Measurements from ENCODE around the gene CPHXL. TPM values are rescaled to one million over a fixed set of nuclear protein-coding genes. Genes with fewer than 3 reads are reported as not detected.

CPHXL gene
- total RNA-seq, 3 donors from 2014 or later = not detected

DNA sequence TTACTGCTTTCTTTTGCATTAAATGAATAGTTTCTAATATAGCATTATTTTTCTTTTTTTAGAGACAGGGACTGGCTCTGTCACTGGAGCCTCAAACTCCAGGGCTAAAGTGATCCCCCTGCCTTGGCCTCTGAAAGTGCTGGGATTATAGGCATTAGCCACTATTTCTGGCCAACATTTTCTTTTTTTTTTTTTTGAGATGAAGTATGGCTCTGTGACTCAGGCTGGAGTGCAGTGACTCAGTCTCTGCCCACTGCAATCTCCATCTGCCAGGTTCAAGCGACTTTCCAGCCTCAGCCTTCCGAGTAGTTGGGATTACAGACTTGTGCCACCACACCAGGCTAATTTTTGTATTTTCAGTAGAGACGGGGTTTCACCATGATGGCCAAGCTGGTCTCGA, 23.0 kb downstream of the CPHXL start:
- Histone ChIP-seq H3K27ac (no peak overlapping the region), H3K36me3 (no peaks in the 10 kb centered on the region), H3K27me3 (no peaks in the 10 kb centered on the region), H3K4me3 (no peak overlapping the region), H3K4me1 (no peaks in the 10 kb centered on the region), H3K9me3 (peaks cover 0 to 5% of the 10 kb centered on the region in 2 donors)
- TF ChIP-seq, protein P1, sequence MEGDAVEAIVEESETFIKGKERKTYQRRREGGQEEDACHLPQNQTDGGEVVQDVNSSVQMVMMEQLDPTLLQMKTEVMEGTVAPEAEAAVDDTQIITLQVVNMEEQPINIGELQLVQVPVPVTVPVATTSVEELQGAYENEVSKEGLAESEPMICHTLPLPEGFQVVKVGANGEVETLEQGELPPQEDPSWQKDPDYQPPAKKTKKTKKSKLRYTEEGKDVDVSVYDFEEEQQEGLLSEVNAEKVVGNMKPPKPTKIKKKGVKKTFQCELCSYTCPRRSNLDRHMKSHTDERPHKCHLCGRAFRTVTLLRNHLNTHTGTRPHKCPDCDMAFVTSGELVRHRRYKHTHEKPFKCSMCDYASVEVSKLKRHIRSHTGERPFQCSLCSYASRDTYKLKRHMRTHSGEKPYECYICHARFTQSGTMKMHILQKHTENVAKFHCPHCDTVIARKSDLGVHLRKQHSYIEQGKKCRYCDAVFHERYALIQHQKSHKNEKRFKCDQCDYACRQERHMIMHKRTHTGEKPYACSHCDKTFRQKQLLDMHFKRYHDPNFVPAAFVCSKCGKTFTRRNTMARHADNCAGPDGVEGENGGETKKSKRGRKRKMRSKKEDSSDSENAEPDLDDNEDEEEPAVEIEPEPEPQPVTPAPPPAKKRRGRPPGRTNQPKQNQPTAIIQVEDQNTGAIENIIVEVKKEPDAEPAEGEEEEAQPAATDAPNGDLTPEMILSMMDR (IDR thresholded peaks at IDR 0.05) = no peak
- TF ChIP-seq POLR2AphosphoS5 (IDR thresholded peaks at IDR 0.05) = no peak
- TF ChIP-seq POLR2A (IDR thresholded peaks at IDR 0.05) = no peak
- intact Hi-C loops (cut with DNase I; ENCODE audit: low total_unique reads) = no loop called here
- DNase-seq (ENCODE audit: low spot score in 2 of 2) = no peak

DNA sequence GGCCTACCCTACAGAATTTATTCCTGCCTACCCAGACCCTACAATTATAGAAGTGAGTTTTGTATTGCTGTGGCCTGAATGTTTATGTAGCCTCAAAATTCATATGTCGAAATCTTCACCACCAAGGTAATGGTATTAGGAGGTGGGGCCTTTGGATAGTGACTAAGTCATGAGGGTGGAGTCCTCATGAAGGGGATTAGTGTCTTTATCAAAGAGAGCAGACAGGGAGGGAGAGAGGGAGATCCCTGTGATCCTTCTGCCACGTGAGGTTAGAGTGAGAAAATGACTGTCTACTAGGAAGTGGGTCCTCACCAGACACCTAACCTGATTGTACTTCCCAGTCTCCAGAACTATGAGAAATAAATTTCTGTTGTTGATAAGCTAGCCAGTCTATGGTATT, 24.0 kb downstream of the CPHXL start:
- intact Hi-C loops (cut with DNase I; ENCODE audit: low total_unique reads) = no loop called here
- Histone ChIP-seq H3K36me3 (no peaks in the 10 kb centered on the region), H3K4me1 (no peaks in the 10 kb centered on the region), H3K27me3 (no peaks in the 10 kb centered on the region), H3K9me3 (no peaks in the 10 kb centered on the region), H3K4me3 (no peak overlapping the region), H3K27ac (no peak overlapping the region)
- TF ChIP-seq POLR2AphosphoS5 (IDR thresholded peaks at IDR 0.05) (no peak), POLR2A (IDR thresholded peaks at IDR 0.05) (no peak)
- TF ChIP-seq, protein P1 (IDR thresholded peaks at IDR 0.05) = no peak
- DNase-seq (ENCODE audit: low spot score in 2 of 2) = no peak

DNA sequence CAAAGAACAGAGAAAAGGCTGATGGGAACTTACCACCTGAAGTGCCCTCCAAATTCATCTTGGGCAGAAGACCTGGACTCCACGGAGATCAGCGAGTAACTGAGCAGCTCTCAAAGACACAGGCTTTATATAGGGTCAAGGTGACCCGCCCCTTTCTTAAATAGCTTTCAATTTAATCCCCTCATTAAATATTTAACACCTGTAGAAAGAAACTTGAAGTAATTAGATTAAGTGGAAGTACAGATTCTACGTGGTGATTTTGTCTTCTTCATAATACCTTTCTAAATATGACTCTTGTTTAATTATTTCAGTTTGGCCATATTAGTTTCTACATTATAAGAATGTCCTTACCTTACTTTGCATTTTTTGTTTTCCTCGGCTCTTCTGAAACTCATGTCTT, 24.9 kb downstream of the CPHXL start, which contains the start of gene DUXB:
Gene DUXB (minus strand): TSS at position 101 of the 400 bp plus-strand sequence. CDS start 43 bp downstream, at position 58.
- Histone ChIP-seq H3K4me1 (no peaks in the 10 kb centered on the region), H3K9me3 (no peaks in the 10 kb centered on the region), H3K27ac (no peak within 1 kb of the TSS), H3K27me3 (no peaks in the 10 kb centered on the region), H3K36me3 (no peaks in the 10 kb centered on the region), H3K4me3 (no peak within 1 kb of the TSS)
- intact Hi-C loops (cut with DNase I; ENCODE audit: low total_unique reads) = no loop called here
- TF ChIP-seq, protein P1 (IDR thresholded peaks at IDR 0.05) = no peak
- no peak for TF ChIP-seq POLR2AphosphoS5 (IDR thresholded peaks at IDR 0.05)
- TF ChIP-seq POLR2A (IDR thresholded peaks at IDR 0.05) = no peak
- no peak for DNase-seq (ENCODE audit: low spot score in 2 of 2)

DNA sequence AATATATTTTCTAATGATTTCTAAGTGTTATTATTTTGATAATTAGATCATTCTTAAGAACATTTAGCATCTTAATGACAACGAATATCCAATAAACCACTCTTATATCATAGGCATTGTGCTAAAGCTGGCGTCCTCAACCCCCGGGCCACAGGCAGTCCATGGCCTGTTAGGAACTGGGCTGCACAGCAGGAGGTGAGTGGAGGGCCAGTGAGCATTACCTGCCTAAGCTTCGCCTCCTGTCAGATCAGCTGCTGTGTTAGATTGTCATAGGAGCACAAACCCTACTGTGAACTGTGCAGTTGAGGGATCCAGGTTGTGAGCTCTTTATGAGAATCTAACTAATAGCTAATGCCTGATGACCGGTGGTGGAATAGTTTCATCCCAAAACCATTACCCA, 28.7 kb downstream of the CPHXL start:
- no peak for DNase-seq (ENCODE audit: low spot score in 2 of 2)
- TF ChIP-seq POLR2A (IDR thresholded peaks at IDR 0.05) (no peak), POLR2AphosphoS5 (IDR thresholded peaks at IDR 0.05) (no peak)
- TF ChIP-seq, protein P1 (IDR thresholded peaks at IDR 0.05) = no peak
- intact Hi-C loops (cut with DNase I; ENCODE audit: low total_unique reads) = no loop called here
- H3K36me3 ChIP-seq = no peaks in the 10 kb centered on the region
- no peaks in the 10 kb centered on the region for H3K9me3 ChIP-seq
- no peaks in the 10 kb centered on the region for H3K4me1 ChIP-seq
- H3K4me3 ChIP-seq = no peak overlapping the region
- no peak overlapping the region for H3K27ac ChIP-seq
- H3K27me3 ChIP-seq = no peaks in the 10 kb centered on the region

DNA sequence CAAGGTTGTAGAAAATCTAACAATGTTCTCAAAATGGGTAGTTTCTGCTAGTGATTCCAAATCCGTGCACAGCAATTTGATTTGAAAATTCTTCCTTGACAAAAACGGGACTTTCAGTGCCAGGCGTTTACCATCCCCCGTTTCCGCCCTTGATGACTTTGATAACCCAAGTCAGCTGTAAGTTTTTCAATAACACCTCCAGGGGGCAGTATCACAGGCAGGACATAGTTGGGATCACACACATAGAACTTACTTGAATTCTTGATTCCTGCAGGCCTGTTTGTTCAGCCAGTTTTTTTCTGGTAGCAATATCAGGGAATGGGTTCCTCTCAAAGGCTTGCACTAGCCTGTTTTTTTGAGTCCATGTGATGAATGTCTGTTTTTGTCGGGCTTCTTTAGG, 30.6 kb downstream of the CPHXL start:
- DNase-seq (ENCODE audit: low spot score in 2 of 2) = no peak
- intact Hi-C loops (cut with DNase I; ENCODE audit: low total_unique reads) = no loop called here
- Histone ChIP-seq H3K36me3 (no peaks in the 10 kb centered on the region), H3K9me3 (no peaks in the 10 kb centered on the region), H3K27me3 (no peaks in the 10 kb centered on the region), H3K4me1 (no peaks in the 10 kb centered on the region), H3K27ac (no peak overlapping the region), H3K4me3 (no peak overlapping the region)
- TF ChIP-seq POLR2A (IDR thresholded peaks at IDR 0.05) = no peak
- TF ChIP-seq, protein P1 (IDR thresholded peaks at IDR 0.05) = no peak
- TF ChIP-seq POLR2AphosphoS5 (IDR thresholded peaks at IDR 0.05) = no peak

All from breast epithelium (tissue), 4 donors.